Naive thymus-derived CD4-positive, alpha-beta T cell (primary cell): ENCODE data around the gene TRIO. TPM values are rescaled to one million over a fixed set of nuclear protein-coding genes. Genes with fewer than 3 reads are reported as not detected.
A peak's percentile ranks its signal among the peaks of the same experiment; 100 is the strongest.

ENCODE experiments used
- ATAC-seq: fragments of 150-1000 bp; cut with Tn5 transposase; 2 replicates; pipeline ENCODE4 v1.10.0; 2021; ENCODE audit warnings: mild to moderate bottlenecking, moderate library complexity
- CTCF ChIA-PET: fragments of 350-600 bp; sonication (Branson Sonifier 250); formaldehyde crosslinking; loops from one replicate; lab custom pipeline; 2021; ENCODE audit warnings: antibody characterized with exemption; lab: Charles Lee
- POLR2A ChIA-PET: fragments of 350-600 bp; sonication (Branson Sonifier 250); formaldehyde crosslinking; loops from one replicate; lab custom pipeline; 2021; ENCODE audit warnings: antibody characterized with exemption, inconsistent platforms; lab: Charles Lee
- DNase-seq, 9 donors: peaks; one replicate each; pipeline versions ENCODE4 v3.0.0 to v3.0.0-alpha.2; 2020 to 2022; ENCODE audit warnings: mixed read lengths in 1 of 9
- H3K27ac ChIP-seq: one replicate; pipeline ENCODE4 v1.7.0; 2013; ENCODE audit warnings: mild to moderate bottlenecking, low read depth, low read length, moderate library complexity
- H3K27me3 ChIP-seq, 2 donors: one replicate each; pipeline ENCODE4 v1.7.0; 2013; ENCODE audit warnings: low read length in 2 of 2, mild to moderate bottlenecking in 2 of 2, moderate library complexity in 2 of 2; ENCODE audit not compliant: control insufficient read depth in 2 of 2, insufficient read depth in 2 of 2
- H3K36me3 ChIP-seq, 3 experiments: 1 replicate in 2 of 3; 2 replicates in 1 of 3; pipeline ENCODE4 v1.7.0; 2013; ENCODE audit warnings: low read length in 3 of 3, mild to moderate bottlenecking in 3 of 3, moderate library complexity in 1 of 3; ENCODE audit not compliant: insufficient read depth in 3 of 3, control insufficient read depth in 2 of 3
- H3K4me1 ChIP-seq, 2 donors: one replicate each; pipeline ENCODE4 v1.7.0; 2013; ENCODE audit warnings: low read length in 2 of 2, mild to moderate bottlenecking in 2 of 2, moderate library complexity in 1 of 2; ENCODE audit not compliant: control insufficient read depth in 2 of 2, insufficient read depth in 2 of 2
- H3K4me3 ChIP-seq: 2 replicates; pipeline ENCODE4 v1.7.0; 2013; ENCODE audit warnings: mild to moderate bottlenecking, low read length
- H3K9me3 ChIP-seq, 3 experiments: 1 replicate in 2 of 3; 2 replicates in 1 of 3; pipeline ENCODE4 v1.7.0; 2013; ENCODE audit warnings: low read length in 3 of 3; ENCODE audit not compliant: control insufficient read depth in 2 of 3
- H3K27ac Mint-ChIP-seq, 9 donors: one replicate each; pipeline ENCODE4 v1.8.0; 2020 to 2022; ENCODE audit warnings: mixed read lengths in 9 of 9, mild to moderate bottlenecking in 8 of 9, moderate library complexity in 5 of 9, inconsistent platforms in 2 of 9
- H3K27me3 Mint-ChIP-seq, 5 donors: one replicate each; pipeline ENCODE4 v1.8.0; 2021 to 2022; ENCODE audit warnings: mixed read lengths in 5 of 5, mild to moderate bottlenecking in 1 of 5
- H3K36me3 Mint-ChIP-seq, 5 donors: one replicate each; pipeline ENCODE4 v1.8.0; 2020 to 2022; ENCODE audit warnings: mixed read lengths in 5 of 5, mild to moderate bottlenecking in 3 of 5, inconsistent platforms in 1 of 5
- H3K4me1 Mint-ChIP-seq, 7 donors: one replicate each; pipeline ENCODE4 v1.8.0; 2020 to 2022; ENCODE audit warnings: mixed read lengths in 7 of 7, mild to moderate bottlenecking in 3 of 7, inconsistent platforms in 1 of 7
- H3K4me3 Mint-ChIP-seq, 10 donors: one replicate each; pipeline ENCODE4 v1.8.0; 2020 to 2022; ENCODE audit warnings: mild to moderate bottlenecking in 10 of 10, mixed read lengths in 10 of 10, moderate library complexity in 6 of 10, inconsistent platforms in 2 of 10
- H3K9me3 Mint-ChIP-seq, 11 donors: one replicate each; pipeline ENCODE4 v1.8.0; 2020 to 2022; ENCODE audit warnings: mixed read lengths in 11 of 11, mild to moderate bottlenecking in 4 of 11, inconsistent platforms in 1 of 11, moderate library complexity in 1 of 11
- intact Hi-C, 2 donors: fragments of 100-400 bp; cut with micrococcal nuclease; formaldehyde crosslinking; loops; one replicate each; pipeline ENCODE4 v1.15.1; 2023
- polyA plus RNA-seq, 2 donors: library from polyadenylated mRNA; unstranded; fragments of 300-500 nt; fragmentation: Illumina TruSeq; gene quantifications; one replicate each; pipeline ENCODE4 v1.2.3, GENCODE V29; 2021
- total RNA-seq, 6 experiments: library from RNA in 5 of 6; stranded (reverse) in 5 of 6; gene quantifications; 1 replicate in 5 of 6; 2 replicates in 1 of 6; pipeline ENCODE4 v1.2.3 and lab custom pipeline; 2021 to 2026

The TRIO gene
- total and polyA plus RNA-seq, 7 experiments from 2014 or later, result 0.16 to 45.9 (median 5.7) TPM

DNA sequence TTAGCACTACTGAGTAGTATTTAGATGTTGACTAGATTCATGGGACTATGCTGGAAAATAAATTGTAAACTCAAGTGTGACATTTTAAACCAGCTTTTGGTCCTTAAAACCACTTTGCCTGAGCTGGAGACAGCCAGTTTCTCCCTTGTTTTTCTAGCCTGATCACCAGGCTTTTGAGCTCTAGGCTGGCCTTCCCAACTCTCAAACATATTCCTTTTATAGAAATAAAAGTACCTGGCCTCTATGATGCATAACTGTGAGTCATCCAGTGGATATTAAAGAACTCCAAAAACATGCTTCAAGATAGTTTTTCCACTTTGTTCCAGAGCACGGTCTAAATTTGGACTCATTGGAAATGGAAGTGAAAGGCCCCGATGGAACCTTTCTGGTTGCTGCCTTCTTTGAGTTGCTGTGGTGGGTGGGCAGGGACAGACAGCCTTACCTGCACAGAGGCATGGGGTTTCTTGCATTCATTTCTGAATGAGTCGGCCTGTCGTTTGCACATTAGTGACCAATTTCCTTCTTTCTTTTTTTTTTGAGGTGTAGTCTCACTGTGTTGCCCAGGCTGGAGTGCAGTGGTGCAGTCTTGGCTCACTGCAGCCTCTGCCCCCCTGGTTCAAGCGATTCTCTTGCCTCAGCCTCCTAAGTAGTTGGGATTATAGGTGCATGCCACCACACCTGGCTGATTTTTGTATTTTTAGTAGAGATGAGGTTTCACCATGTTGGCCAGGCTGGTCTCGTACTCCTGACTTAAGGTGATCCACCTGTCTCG lies 43.1 kb downstream of the TRIO start:
- POLR2A ChIA-PET, result no interaction called here

DNA sequence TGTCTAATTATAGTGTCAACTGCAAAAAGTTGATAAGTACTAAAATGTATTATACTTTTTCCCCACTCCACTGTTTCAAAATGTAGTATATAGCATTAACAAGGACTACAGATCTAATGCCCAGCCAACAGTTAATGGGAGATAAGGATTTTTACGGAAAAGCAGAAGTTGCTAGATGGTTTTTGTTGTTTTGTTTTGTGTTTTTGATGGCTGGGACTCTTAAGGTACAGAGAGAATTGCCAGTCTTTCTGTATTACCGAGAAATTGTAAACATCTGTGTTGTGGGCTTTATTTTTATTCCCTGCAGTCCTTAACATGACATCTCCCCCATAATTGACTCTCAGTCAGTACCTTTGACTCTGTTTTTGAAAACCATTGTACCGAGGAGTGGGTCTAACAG lies 44.0 kb downstream of the TRIO start:
- Histone ChIP-seq H3K27ac (no peak overlapping the region), H3K27me3 (no peaks in the 10 kb centered on the region), H3K4me1 (no peaks in the 10 kb centered on the region), H3K4me3 (no peak overlapping the region), H3K9me3 (no peaks in the 10 kb centered on the region), H3K36me3 (no peaks in the 10 kb centered on the region)
- CTCF ChIA-PET, result no interaction called here
- Mint-ChIP-seq H3K4me1 (peaks cover 0 to 5% (median 0%) of the 10 kb centered on the region in 7 donors), H3K4me3 (no peak overlapping the region), H3K27ac (no peak overlapping the region), H3K9me3 (no peaks in the 10 kb centered on the region), H3K27me3 (peaks cover 0 to 22% (median 6%) of the 10 kb centered on the region in 5 donors), H3K36me3 (no peaks in the 10 kb centered on the region)
- intact Hi-C loops, result no loop called here
- DNase-seq (no peak), ATAC-seq (no peak)
- POLR2A ChIA-PET, result no interaction called here

More for the DNA sequence above, 43.1 kb downstream of the TRIO start:
- Histone ChIP-seq H3K36me3 (no peaks in the 10 kb centered on the region), H3K27me3 (no peaks in the 10 kb centered on the region), H3K4me3 (no peak overlapping the region), H3K9me3 (no peaks in the 10 kb centered on the region), H3K27ac (no peak overlapping the region), H3K4me1 (no peaks in the 10 kb centered on the region)
- H3K27ac Mint-ChIP-seq, result no peak overlapping the region
- peaks cover 0 to 20% (median 6%) of the 10 kb centered on the region in 5 donors for H3K27me3 Mint-ChIP-seq
- H3K4me3 Mint-ChIP-seq, result no peak overlapping the region
- H3K4me1 Mint-ChIP-seq, result peaks cover 0 to 5% (median 0%) of the 10 kb centered on the region in 7 donors
- H3K36me3 Mint-ChIP-seq, result no peaks in the 10 kb centered on the region
- CTCF ChIA-PET, result no interaction called here
- no peaks in the 10 kb centered on the region for H3K9me3 Mint-ChIP-seq
- intact Hi-C loops, result no loop called here
- DNase-seq, result no peak
- no peak for ATAC-seq

DNA sequence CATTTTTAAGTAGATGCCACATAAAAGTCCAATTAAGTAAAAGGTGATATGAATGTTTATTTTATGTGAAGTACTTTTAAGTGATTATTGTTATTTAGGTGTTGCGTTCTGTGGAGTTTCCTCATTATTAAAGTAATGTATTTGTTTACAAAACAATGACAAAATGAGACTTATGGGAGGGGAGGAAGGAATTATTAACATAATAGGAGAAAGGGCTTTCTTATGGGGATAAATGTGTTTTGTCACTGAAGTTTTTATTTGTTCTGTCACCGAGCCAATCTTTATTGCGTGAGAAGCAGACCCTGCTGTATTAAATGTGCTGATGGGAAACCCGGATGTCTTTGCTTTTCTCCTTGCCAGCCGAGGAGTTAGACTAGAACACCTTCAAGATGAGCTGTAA lies 44.5 kb downstream of the TRIO start:
- Mint-ChIP-seq H3K27ac (peak overlapping the region in 1 of 9 donors; percentile 14), H3K36me3 (no peaks in the 10 kb centered on the region), H3K4me1 (peaks cover 0 to 5% (median 0%) of the 10 kb centered on the region in 7 donors), H3K27me3 (peaks cover 0 to 25% (median 6%) of the 10 kb centered on the region in 5 donors), H3K9me3 (no peaks in the 10 kb centered on the region), H3K4me3 (no peak overlapping the region)
- DNase-seq, result no peak
- CTCF ChIA-PET, result no interaction called here
- ATAC-seq, result no peak
- no peak overlapping the region for H3K4me3 ChIP-seq
- no peaks in the 10 kb centered on the region for H3K9me3 ChIP-seq
- POLR2A ChIA-PET, result no interaction called here
- H3K4me1 ChIP-seq, result no peaks in the 10 kb centered on the region
- H3K36me3 ChIP-seq, result no peaks in the 10 kb centered on the region
- H3K27ac ChIP-seq, result no peak overlapping the region
- intact Hi-C loops, result no loop called here
- no peaks in the 10 kb centered on the region for H3K27me3 ChIP-seq

DNA sequence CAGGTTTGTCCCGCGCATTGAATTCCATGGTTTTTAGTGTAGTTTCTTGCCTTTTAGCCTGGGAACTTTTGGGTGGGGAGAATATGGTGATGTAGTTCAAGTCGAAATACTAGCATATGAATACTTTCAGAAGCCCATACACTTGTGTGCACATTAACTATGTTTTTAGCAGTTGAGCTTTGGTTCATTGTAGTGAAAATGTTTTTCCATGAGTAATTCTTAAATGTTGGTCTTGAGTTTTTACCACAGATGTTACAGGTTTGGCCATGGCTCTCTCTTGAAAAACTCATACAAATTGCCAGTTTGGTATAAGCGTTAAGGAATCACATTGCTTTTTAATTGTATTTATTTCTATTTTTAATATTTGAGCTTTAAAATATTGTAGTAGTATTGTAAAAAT lies 45.6 kb downstream of the TRIO start:
- ChIA-PET CTCF (no interaction called here), POLR2A (no interaction called here)
- Histone ChIP-seq H3K9me3 (no peaks in the 10 kb centered on the region), H3K36me3 (no peaks in the 10 kb centered on the region), H3K4me1 (no peaks in the 10 kb centered on the region), H3K4me3 (no peak overlapping the region), H3K27ac (no peak overlapping the region), H3K27me3 (no peaks in the 10 kb centered on the region)
- DNase-seq (no peak), ATAC-seq (no peak)
- no peak overlapping the region for H3K4me3 Mint-ChIP-seq
- peaks cover 2 to 25% (median 9%) of the 10 kb centered on the region in 5 donors for H3K27me3 Mint-ChIP-seq
- intact Hi-C loops, result no loop called here
- H3K9me3 Mint-ChIP-seq, result no peaks in the 10 kb centered on the region
- no peaks in the 10 kb centered on the region for H3K36me3 Mint-ChIP-seq
- H3K27ac Mint-ChIP-seq, result no peak overlapping the region
- H3K4me1 Mint-ChIP-seq, result peaks cover 0 to 5% (median 0%) of the 10 kb centered on the region in 7 donors

DNA sequence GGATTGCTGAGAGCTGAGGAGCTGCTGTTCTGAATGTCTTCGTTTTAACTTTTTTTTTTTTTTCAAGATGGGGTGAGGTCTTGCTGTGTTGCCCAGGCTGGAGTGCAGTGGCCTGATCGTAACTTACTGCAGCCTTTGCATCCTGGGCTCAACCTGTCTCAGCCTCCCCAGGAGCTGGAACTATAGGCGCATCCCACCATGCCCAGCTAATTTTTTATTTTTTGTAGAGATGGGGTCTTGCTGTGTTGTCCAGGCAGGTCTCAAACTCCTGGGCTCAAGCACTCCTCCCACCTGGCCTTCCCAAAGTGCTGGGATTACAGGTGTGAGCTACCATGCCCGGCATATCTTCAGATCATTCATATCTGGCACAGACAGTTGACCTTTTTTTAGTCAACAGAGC lies 46.5 kb downstream of the TRIO start:
- CTCF ChIA-PET, result no interaction called here
- intact Hi-C loops, result no loop called here
- POLR2A ChIA-PET, result no interaction called here
- ATAC-seq (no peak), DNase-seq (no peak)
- H3K27me3 Mint-ChIP-seq, result peaks cover 2 to 25% (median 11%) of the 10 kb centered on the region in 5 donors
- no peak overlapping the region for H3K27ac Mint-ChIP-seq
- Histone ChIP-seq H3K27me3 (no peaks in the 10 kb centered on the region), H3K4me1 (no peaks in the 10 kb centered on the region), H3K36me3 (no peaks in the 10 kb centered on the region), H3K27ac (no peak overlapping the region), H3K9me3 (no peaks in the 10 kb centered on the region), H3K4me3 (no peak overlapping the region)
- no peaks in the 10 kb centered on the region for H3K9me3 Mint-ChIP-seq
- no peaks in the 10 kb centered on the region for H3K36me3 Mint-ChIP-seq
- H3K4me1 Mint-ChIP-seq, result peaks cover 0 to 5% (median 0%) of the 10 kb centered on the region in 7 donors
- no peak overlapping the region for H3K4me3 Mint-ChIP-seq

DNA sequence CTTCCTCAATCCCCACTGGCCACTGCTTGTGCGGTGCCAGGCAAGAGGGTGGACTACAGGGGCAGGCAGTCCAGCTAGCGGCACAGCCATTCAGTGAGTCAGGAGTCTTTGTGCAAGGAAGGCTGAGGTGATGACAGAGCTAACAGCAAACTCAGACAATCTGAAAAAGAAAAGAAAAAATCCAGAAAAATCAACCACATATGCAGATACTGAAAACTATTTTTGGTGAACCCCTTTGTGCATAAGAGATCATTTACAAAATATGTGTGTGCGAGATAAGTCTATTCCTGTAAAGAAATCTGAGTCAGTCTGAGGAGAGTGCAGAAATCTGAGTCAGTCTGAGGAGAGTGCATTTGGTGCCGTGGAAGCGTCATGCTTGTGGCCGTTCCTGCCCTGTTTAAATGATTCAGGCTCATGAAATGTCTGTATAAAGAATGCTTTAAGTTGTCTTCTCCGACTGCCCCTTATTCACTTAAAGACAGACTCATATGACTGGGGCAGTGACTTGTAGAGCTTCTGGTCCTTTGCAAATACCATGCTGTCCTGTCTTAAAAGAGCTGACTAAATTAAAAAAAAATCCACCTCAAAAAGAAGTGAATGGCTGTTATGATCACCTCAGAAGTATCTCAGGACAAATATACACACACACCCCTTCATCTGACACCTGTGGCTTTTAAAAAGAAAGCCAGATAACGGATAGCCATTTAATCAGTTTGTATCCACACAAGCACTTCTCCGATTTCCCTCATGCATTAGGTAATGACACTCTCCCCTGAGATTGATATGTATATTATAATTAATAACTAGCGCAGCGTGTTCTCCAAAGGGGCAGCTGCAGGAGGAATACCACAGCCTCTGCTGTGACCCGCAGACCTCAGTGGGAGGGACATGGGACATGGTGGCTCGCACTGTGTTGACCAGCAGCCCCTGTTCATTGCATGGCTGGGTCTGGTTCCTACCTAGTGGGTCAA lies 47.3 kb downstream of the TRIO start:
- CTCF ChIA-PET, result no interaction called here
- Histone ChIP-seq H3K36me3 (no peaks in the 10 kb centered on the region), H3K27ac (no peak overlapping the region), H3K27me3 (no peaks in the 10 kb centered on the region), H3K4me3 (no peak overlapping the region), H3K9me3 (no peaks in the 10 kb centered on the region), H3K4me1 (no peaks in the 10 kb centered on the region)
- Mint-ChIP-seq H3K36me3 (peaks cover 0 to 1% (median 0%) of the 10 kb centered on the region in 5 donors), H3K27ac (no peak overlapping the region), H3K4me3 (no peak overlapping the region), H3K9me3 (peaks cover 0 to 1% (median 0%) of the 10 kb centered on the region in 11 donors), H3K4me1 (peaks cover 0 to 5% (median 0%) of the 10 kb centered on the region in 7 donors), H3K27me3 (peaks cover 4 to 32% (median 11%) of the 10 kb centered on the region in 5 donors)
- ATAC-seq (no peak), DNase-seq (no peak)
- POLR2A ChIA-PET, result interaction anchor here (0.7 kb wide), 1 partner anchor 11 kb away, joined by 5 read pairs; no protein-coding TSS in a partner anchor
- intact Hi-C loops, result no loop called here
